ENCODE results near the gene CCDC63.

CCDC63 gene

GRCh38 chr12:110865521-110865920 is 18.7 kb downstream of the CCDC63 start:
- TF ChIP-seq CEBPB (IDR thresholded peaks at IDR 0.05), result no peak

GRCh38 chr12:110869026-110869425 is 22.2 kb downstream of the CCDC63 start:
- TF ChIP-seq RAD21 (IDR thresholded peaks at IDR 0.05; ENCODE audit: low read depth) (no peak), TAF1 (IDR thresholded peaks at IDR 0.05; ENCODE audit: low read depth) (no peak), TEAD4 (IDR thresholded peaks at IDR 0.05) (no peak), CEBPB (IDR thresholded peaks at IDR 0.05) (no peak), REST (IDR thresholded peaks at IDR 0.05; ENCODE audit: low read depth) (no peak), TCF12 (IDR thresholded peaks at IDR 0.05; ENCODE audit: low read depth) (no peak), EP300 (IDR thresholded peaks at IDR 0.05; ENCODE audit: borderline replicate concordance) (no peak), ZBTB7A (IDR thresholded peaks at IDR 0.05; ENCODE audit: low read depth) (no peak), NFIC (IDR thresholded peaks at IDR 0.05) (no peak), USF1 (IDR thresholded peaks at IDR 0.05) (no peak), EGR1 (IDR thresholded peaks at IDR 0.05) (no peak), FOXM1 (IDR thresholded peaks at IDR 0.05; ENCODE audit: borderline replicate concordance, low read depth) (no peak), YY1 (IDR thresholded peaks at IDR 0.05; ENCODE audit: low read depth) (no peak), MAX (IDR thresholded peaks at IDR 0.05) (no peak), CREB1 (IDR thresholded peaks at IDR 0.05; ENCODE audit: low read depth) (no peak)

GRCh38 chr12:110869803-110870202 is 23.0 kb downstream of the CCDC63 start:
- TF ChIP-seq EGR1 (IDR thresholded peaks at IDR 0.05) (no peak), NFIC (IDR thresholded peaks at IDR 0.05) (no peak), RAD21 (IDR thresholded peaks at IDR 0.05; ENCODE audit: low read depth) (no peak)

GRCh38 chr12:110872100-110872499 is 25.3 kb downstream of the CCDC63 start:
- no peak for TF ChIP-seq CREB1 (IDR thresholded peaks at IDR 0.05; ENCODE audit: low read depth)
- TF ChIP-seq TCF12 (IDR thresholded peaks at IDR 0.05; ENCODE audit: low read depth), result no peak
- no peak for TF ChIP-seq REST (IDR thresholded peaks at IDR 0.05; ENCODE audit: low read depth)
- TF ChIP-seq YY1 (IDR thresholded peaks at IDR 0.05; ENCODE audit: low read depth), result no peak
- no peak for TF ChIP-seq MAX (IDR thresholded peaks at IDR 0.05)
- TF ChIP-seq EGR1 (IDR thresholded peaks at IDR 0.05), result no peak
- TF ChIP-seq USF1 (IDR thresholded peaks at IDR 0.05), result no peak
- TF ChIP-seq ZBTB7A (IDR thresholded peaks at IDR 0.05; ENCODE audit: low read depth), result no peak
- no peak for TF ChIP-seq RAD21 (IDR thresholded peaks at IDR 0.05; ENCODE audit: low read depth)
- no peak for TF ChIP-seq FOXM1 (IDR thresholded peaks at IDR 0.05; ENCODE audit: borderline replicate concordance, low read depth)
- TF ChIP-seq NFIC (IDR thresholded peaks at IDR 0.05), result no peak
- TF ChIP-seq TEAD4 (IDR thresholded peaks at IDR 0.05), result no peak
- TF ChIP-seq TAF1 (IDR thresholded peaks at IDR 0.05; ENCODE audit: low read depth), result no peak
- no peak for TF ChIP-seq EP300 (IDR thresholded peaks at IDR 0.05; ENCODE audit: borderline replicate concordance)
- TF ChIP-seq CEBPB (IDR thresholded peaks at IDR 0.05), result no peak

GRCh38 chr12:110874351-110874750 is 27.6 kb downstream of the CCDC63 start:
- TF ChIP-seq FOXM1 (IDR thresholded peaks at IDR 0.05; ENCODE audit: borderline replicate concordance, low read depth), result no peak
- TF ChIP-seq YY1 (IDR thresholded peaks at IDR 0.05; ENCODE audit: low read depth), result no peak

- TF ChIP-seq REST (IDR thresholded peaks at IDR 0.05; ENCODE audit: low read depth) (no peak), CREB1 (IDR thresholded peaks at IDR 0.05; ENCODE audit: low read depth) (no peak), YY1 (IDR thresholded peaks at IDR 0.05; ENCODE audit: low read depth) (no peak), ZBTB7A (IDR thresholded peaks at IDR 0.05; ENCODE audit: low read depth) (no peak), TCF12 (IDR thresholded peaks at IDR 0.05; ENCODE audit: low read depth) (no peak), USF1 (IDR thresholded peaks at IDR 0.05) (no peak), TEAD4 (IDR thresholded peaks at IDR 0.05) (no peak), NFIC (IDR thresholded peaks at IDR 0.05) (no peak), CEBPB (IDR thresholded peaks at IDR 0.05) (no peak), MAX (IDR thresholded peaks at IDR 0.05) (no peak), EGR1 (IDR thresholded peaks at IDR 0.05) (no peak), EP300 (IDR thresholded peaks at IDR 0.05; ENCODE audit: borderline replicate concordance) (no peak), TAF1 (IDR thresholded peaks at IDR 0.05; ENCODE audit: low read depth) (no peak), RAD21 (IDR thresholded peaks at IDR 0.05; ENCODE audit: low read depth) (no peak), FOXM1 (IDR thresholded peaks at IDR 0.05; ENCODE audit: borderline replicate concordance, low read depth) (no peak)
These were observed 28.0 kb downstream of the CCDC63 start for GRCh38 chr12:110874781-110875180.

Data from Ishikawa (cell line).